A549 (cell line): ENCODE results near the gene PPP2R5E.

Experiments
- CTCF ChIP-seq: fragments of >200 bp; sonication (Bioruptor Twin); formaldehyde crosslinking; IDR thresholded peaks from 3 replicates; pipeline ENCODE4 v1.5.1; 2016
- JUN ChIP-seq, 2 experiments: fragments of >200 bp; sonication (Bioruptor Twin); formaldehyde crosslinking; IDR thresholded peaks; 2 replicates in 1 of 2; 3 replicates in 1 of 2; pipeline ENCODE4 v1.6.1; 2016 to 2017
- TP53 ChIP-seq: fragments of 250-450 bp; sonication (Bioruptor Pico); IDR thresholded peaks from 2 replicates; pipeline ENCODE4 v1.5.0; 2021; ENCODE audit warnings: mild to moderate bottlenecking, moderate library complexity
- ZNF302 ChIP-seq: fragments of 250-450 bp; sonication (Bioruptor Pico); IDR thresholded peaks from 2 replicates; pipeline ENCODE4 v1.9.0; 2021; ENCODE audit warnings: inconsistent platforms, mild to moderate bottlenecking, moderate library complexity

GRCh38 chr14:63515240-63515639 is 27.9 kb downstream of the PPP2R5E start:
- TF ChIP-seq CTCF = no peak
- no peak for TF ChIP-seq JUN (IDR thresholded peaks at IDR 0.05)
- TF ChIP-seq ZNF302 (CRISPR knock-in tag) = no peak
- TF ChIP-seq TP53 (CRISPR knock-in tag) = no peak
